ENCODE data around the gene USP6NL. TPM values are rescaled to one million over a fixed set of nuclear protein-coding genes. Genes with fewer than 3 reads are reported as not detected.
A peak's percentile ranks its signal among the peaks of the same experiment; 100 is the strongest.

The USP6NL gene
- total and polyA plus RNA-seq, 2 of the 13 experiments (the other 11 are each of a cell fraction or from before 2014, with no cell fraction given): 10.5 to 22.9 TPM

DNA sequence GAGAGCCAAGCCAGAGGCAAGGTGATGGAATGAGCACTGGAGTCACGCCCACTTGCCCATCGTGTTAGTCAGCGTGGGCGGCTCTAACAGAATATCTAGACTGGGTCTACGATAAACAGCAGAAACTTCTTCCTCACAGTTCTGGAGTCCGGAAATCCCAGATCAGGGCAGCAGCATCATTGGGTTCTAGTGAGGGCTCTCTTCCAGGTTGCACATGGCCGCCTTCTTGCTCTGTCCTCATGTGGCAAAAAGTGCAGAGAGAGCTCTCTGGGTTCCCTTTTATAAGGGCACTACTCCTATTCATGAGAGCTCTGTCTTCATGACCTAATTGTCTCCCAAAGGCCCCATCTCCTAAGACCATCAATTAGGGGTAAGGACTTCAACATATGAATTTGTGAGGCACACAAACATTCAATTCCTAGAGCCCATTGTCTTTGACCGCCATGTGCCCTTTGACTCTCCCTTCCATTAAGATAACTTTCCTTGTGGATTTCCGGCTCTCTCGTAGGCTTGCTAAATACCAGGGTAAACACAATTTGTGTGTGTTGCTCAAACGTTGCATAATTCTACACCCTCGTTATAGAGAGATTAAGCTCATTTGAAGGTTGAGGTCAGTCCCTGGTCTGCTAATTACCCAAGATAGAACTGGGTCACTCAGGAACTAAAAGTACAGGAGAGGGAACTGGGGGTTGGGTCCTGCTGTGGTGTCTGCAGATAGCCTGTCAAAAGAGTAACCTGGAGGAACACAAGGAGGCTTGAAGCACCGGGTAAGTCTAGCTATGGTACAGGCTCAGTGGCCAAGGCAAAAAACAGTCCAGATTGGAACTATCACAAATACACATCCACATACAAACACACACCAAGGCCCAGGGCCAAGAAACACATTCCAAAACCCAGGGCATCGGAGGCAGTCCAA is 28.7 kb upstream of the USP6NL start:
- in situ Hi-C loops (cut with HindIII; ENCODE audit: extremely low pct_ligation_motif_present, low pct_unique_long_range_greater_than_20kb): no loop called here
- no peak overlapping the region for H2AFZ ChIP-seq (ENCODE audit: low read length)
- ChIA-PET CTCF (ENCODE audit: low intra/inter-chr PET ratio, low total read pairs) (no interaction called here), POLR2A (interaction anchor here (1.2 to 1.9 kb wide), 4 partner anchors 10 to 85 kb away, joined by 3 to 19 read pairs (median 6); no protein-coding TSS in a partner anchor)
- FAIRE-seq (peak; percentile 86), ATAC-seq (peak; percentile 92), DNase-seq (ENCODE audit: low spot score) (peak; percentile 96)
- H3K27ac ChIP-seq (ENCODE audit: extremely low read length, insufficient read depth, low read length): no peak overlapping the region
- no peak overlapping the region for H3K9ac ChIP-seq (ENCODE audit: insufficient read depth, low read depth, low read length)
- intact Hi-C loops (cut with micrococcal nuclease; ENCODE audit: unreplicated experiment): no loop called here
- BruUV-seq (replicated peaks): no TSS peak
- H4K20me1 ChIP-seq (ENCODE audit: insufficient read depth, low read length): no peaks in the 10 kb centered on the region
- peaks cover 2 to 16% of the 10 kb centered on the region in 2 experiments; a peak in 3 of 5 replicates for H3K27me3 ChIP-seq (ENCODE audit: control insufficient read depth in 1 of 2, insufficient read depth in 2 of 2, low read length in 2 of 2)
- H3K9me3 ChIP-seq (ENCODE audit: low read length): no peaks in the 10 kb centered on the region
- H3K4me2 ChIP-seq (ENCODE audit: low read depth, low read length): peak overlapping the region; percentile 49
- H3K4me1 ChIP-seq (ENCODE audit: insufficient read depth, low read length): peaks cover 18% of the 10 kb centered on the region
- H3K36me3 ChIP-seq (replicated peaks in 1 of 2; ENCODE audit: control insufficient read depth in 1 of 2, insufficient read depth in 2 of 2, low read length in 2 of 2): no peaks in the 10 kb centered on the region
- H3K4me3 ChIP-seq (replicated peaks in 1 of 3; ENCODE audit: insufficient read depth in 1 of 3, low read depth in 2 of 3, low read length in 3 of 3): peak overlapping the region in 1 of 3 experiments; percentile 22; a peak in 1 of 6 replicates
- no peaks in the 10 kb centered on the region for H3K79me2 ChIP-seq (ENCODE audit: insufficient read depth, low read length)
- 43% methylated on average over 14 of the region's 14 CpGs for WGBS (ENCODE audit: low lambda C conversion rate)
- TF ChIP-seq KDM4B (CRISPR knock-in tag; IDR thresholded peaks at IDR 0.05) (0 out of 2 replicates have a peak, but pooled peaks have one; percentile 57), ZBTB21 (CRISPR knock-in tag; IDR thresholded peaks at IDR 0.05) (peak; percentile 36; the same call in 1 of the 2 replicates), TBX3 (IDR thresholded peaks at IDR 0.05; ENCODE audit: borderline replicate concordance) (peak; percentile 89), SIX4 (CRISPR knock-in tag; IDR thresholded peaks at IDR 0.05) (peak; percentile 90), SOX5 (CRISPR knock-in tag; IDR thresholded peaks at IDR 0.05; ENCODE audit: borderline replicate concordance) (peak; percentile 98), ATF7 (IDR thresholded peaks at IDR 0.05) (peak; percentile 27; the same call in 1 of the 2 replicates), ATF7 (CRISPR knock-in tag; IDR thresholded peaks at IDR 0.05) (peak; percentile 56; the same call in 1 of the 2 replicates), HHEX (CRISPR knock-in tag; IDR thresholded peaks at IDR 0.05) (peak; percentile 98), PHF21A (CRISPR knock-in tag; IDR thresholded peaks at IDR 0.05) (peak; percentile 94)
- TF ChIP-seq, protein P1, sequence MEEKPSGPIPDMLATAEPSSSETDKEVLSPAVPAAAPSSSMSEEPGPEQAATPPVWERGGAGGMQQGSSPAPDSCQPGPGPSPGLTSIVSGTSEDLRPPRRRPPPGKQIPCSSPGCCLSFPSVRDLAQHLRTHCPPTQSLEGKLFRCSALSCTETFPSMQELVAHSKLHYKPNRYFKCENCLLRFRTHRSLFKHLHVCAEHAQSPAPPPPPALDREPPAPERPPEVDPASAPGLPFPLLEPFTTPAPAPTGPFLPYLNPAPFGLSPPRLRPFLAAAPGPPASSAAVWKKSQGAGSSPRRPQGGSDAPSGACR (CRISPR knock-in tag; IDR thresholded peaks at IDR 0.05): peak; percentile 62; the same call in 1 of the 2 replicates
- TF ChIP-seq, protein P2, sequence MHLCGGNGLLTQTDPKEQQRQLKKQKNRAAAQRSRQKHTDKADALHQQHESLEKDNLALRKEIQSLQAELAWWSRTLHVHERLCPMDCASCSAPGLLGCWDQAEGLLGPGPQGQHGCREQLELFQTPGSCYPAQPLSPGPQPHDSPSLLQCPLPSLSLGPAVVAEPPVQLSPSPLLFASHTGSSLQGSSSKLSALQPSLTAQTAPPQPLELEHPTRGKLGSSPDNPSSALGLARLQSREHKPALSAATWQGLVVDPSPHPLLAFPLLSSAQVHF (CRISPR knock-in tag; IDR thresholded peaks at IDR 0.05): peak; percentile 45; the same call in 1 of the 2 replicates
- TF ChIP-seq, protein P3, sequence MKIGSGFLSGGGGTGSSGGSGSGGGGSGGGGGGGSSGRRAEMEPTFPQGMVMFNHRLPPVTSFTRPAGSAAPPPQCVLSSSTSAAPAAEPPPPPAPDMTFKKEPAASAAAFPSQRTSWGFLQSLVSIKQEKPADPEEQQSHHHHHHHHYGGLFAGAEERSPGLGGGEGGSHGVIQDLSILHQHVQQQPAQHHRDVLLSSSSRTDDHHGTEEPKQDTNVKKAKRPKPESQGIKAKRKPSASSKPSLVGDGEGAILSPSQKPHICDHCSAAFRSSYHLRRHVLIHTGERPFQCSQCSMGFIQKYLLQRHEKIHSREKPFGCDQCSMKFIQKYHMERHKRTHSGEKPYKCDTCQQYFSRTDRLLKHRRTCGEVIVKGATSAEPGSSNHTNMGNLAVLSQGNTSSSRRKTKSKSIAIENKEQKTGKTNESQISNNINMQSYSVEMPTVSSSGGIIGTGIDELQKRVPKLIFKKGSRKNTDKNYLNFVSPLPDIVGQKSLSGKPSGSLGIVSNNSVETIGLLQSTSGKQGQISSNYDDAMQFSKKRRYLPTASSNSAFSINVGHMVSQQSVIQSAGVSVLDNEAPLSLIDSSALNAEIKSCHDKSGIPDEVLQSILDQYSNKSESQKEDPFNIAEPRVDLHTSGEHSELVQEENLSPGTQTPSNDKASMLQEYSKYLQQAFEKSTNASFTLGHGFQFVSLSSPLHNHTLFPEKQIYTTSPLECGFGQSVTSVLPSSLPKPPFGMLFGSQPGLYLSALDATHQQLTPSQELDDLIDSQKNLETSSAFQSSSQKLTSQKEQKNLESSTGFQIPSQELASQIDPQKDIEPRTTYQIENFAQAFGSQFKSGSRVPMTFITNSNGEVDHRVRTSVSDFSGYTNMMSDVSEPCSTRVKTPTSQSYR (CRISPR knock-in tag; IDR thresholded peaks at IDR 0.05; ENCODE audit: borderline replicate concordance): peak; percentile 90
- TF ChIP-seq, protein P4, sequence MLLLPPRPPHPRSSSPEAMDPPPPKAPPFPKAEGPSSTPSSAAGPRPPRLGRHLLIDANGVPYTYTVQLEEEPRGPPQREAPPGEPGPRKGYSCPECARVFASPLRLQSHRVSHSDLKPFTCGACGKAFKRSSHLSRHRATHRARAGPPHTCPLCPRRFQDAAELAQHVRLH (CRISPR knock-in tag; IDR thresholded peaks at IDR 0.05; ENCODE audit: borderline replicate concordance, low read depth): peak; percentile 87; the same call in 1 of the 2 replicates
- TF ChIP-seq, protein P5, sequence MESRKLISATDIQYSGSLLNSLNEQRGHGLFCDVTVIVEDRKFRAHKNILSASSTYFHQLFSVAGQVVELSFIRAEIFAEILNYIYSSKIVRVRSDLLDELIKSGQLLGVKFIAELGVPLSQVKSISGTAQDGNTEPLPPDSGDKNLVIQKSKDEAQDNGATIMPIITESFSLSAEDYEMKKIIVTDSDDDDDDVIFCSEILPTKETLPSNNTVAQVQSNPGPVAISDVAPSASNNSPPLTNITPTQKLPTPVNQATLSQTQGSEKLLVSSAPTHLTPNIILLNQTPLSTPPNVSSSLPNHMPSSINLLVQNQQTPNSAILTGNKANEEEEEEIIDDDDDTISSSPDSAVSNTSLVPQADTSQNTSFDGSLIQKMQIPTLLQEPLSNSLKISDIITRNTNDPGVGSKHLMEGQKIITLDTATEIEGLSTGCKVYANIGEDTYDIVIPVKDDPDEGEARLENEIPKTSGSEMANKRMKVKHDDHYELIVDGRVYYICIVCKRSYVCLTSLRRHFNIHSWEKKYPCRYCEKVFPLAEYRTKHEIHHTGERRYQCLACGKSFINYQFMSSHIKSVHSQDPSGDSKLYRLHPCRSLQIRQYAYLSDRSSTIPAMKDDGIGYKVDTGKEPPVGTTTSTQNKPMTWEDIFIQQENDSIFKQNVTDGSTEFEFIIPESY (CRISPR knock-in tag; IDR thresholded peaks at IDR 0.05): peak; percentile 78

Data from HepG2 (cell line).